Transverse colon (tissue), 4 donors: ENCODE data around the gene CEP78. TPM values are rescaled to one million over a fixed set of nuclear protein-coding genes. Genes with fewer than 3 reads are reported as not detected.

Source experiments
- DNase-seq: peaks from one replicate; pipeline ENCODE4 v3.0.0-alpha.2; 2019
- H3K27ac ChIP-seq, 4 donors: fragments of 200-600 bp; sonication (generic); 2 replicates each; pipeline ENCODE4 v1.5.1; 2016 to 2018; ENCODE audit warnings: inconsistent platforms in 4 of 4
- H3K27me3 ChIP-seq: fragments of 200-600 bp; sonication (generic); 2 replicates; pipeline ENCODE4 v1.5.1; 2017; ENCODE audit warnings: inconsistent platforms
- H3K36me3 ChIP-seq, 4 donors: fragments of 200-600 bp; sonication (generic); 2 replicates each; pipeline ENCODE4 v1.5.1; 2017 to 2019; ENCODE audit warnings: inconsistent platforms in 4 of 4
- H3K4me1 ChIP-seq, 4 donors: fragments of 200-600 bp; sonication (generic); 2 replicates each; pipeline ENCODE4 v1.5.1; 2017 to 2020; ENCODE audit warnings: inconsistent platforms in 4 of 4
- H3K4me3 ChIP-seq, 4 donors: fragments of 200-600 bp; sonication (generic); 1 replicate in 1 of 4; 2 replicates in 3 of 4; pipeline versions ENCODE4 v1.5.1 to v1.6.1; 2017 to 2019; ENCODE audit warnings: inconsistent platforms in 4 of 4
- H3K9me3 ChIP-seq, 2 donors: fragments of 200-600 bp; sonication (generic); 2 replicates each; pipeline ENCODE4 v1.5.1; 2017 to 2019; ENCODE audit warnings: inconsistent platforms in 2 of 2
- CTCF ChIP-seq, 5 experiments: fragments of 200-600 bp in 3 of 5; fragments of 450-650 bp in 2 of 5; sonication (generic) in 3 of 5; IDR thresholded peaks; 1 replicate in 2 of 5; 2 replicates in 3 of 5; pipeline ENCODE4 v1.5.1; 2016 to 2017; ENCODE audit warnings: antibody characterized with exemption in 5 of 5, inconsistent platforms in 3 of 5, mild to moderate bottlenecking in 2 of 5, moderate library complexity in 1 of 5
- EP300 ChIP-seq: sonication (generic); formaldehyde crosslinking; IDR thresholded peaks from one replicate; pipeline ENCODE4 v1.6.1; 2017; ENCODE audit warnings: antibody characterized with exemption, low read depth
- POLR2A ChIP-seq: fragments of 450-650 bp; IDR thresholded peaks from one replicate; pipeline ENCODE4 v1.6.1; 2016; ENCODE audit warnings: antibody characterized with exemption, mild to moderate bottlenecking, moderate library complexity
- POLR2AphosphoS5 ChIP-seq, 3 donors: sonication (generic); formaldehyde crosslinking; IDR thresholded peaks; one replicate each; pipeline ENCODE4 v1.6.1; 2016; ENCODE audit warnings: antibody characterized with exemption in 3 of 3
- WGBS, 2 donors: methylation state at CpG; one replicate each; pipeline ENCODE4 v1.1.5; 2018; ENCODE audit warnings: low coverage in 1 of 2; 5-methylcytosine and 5-hydroxymethylcytosine counted together
- in situ Hi-C, 4 donors: fragments of 200-750 bp; cut with MboI; loops; one replicate each; pipeline versions ENCODE4 v1.15.0 to v1.15.1; 2017; ENCODE audit warnings: low sequenced_read_pairs in 3 of 4, low pct_ligation_motif_present in 1 of 4, low pct_unique_long_range_greater_than_20kb in 1 of 4
- intact Hi-C: fragments of 100-400 bp; cut with DNase I; formaldehyde crosslinking; loops from one replicate; pipeline ENCODE4 v1.15.1; 2023; ENCODE audit warnings: low total_unique reads
- total RNA-seq, 4 donors: library from RNA; depleted of rRNA; stranded (reverse); fragments of >200 nt; gene quantifications; one replicate each; pipeline ENCODE4 v1.1.0, GENCODE V29; 2016

Gene CEP78
- total RNA-seq, 4 donors from 2014 or later, result 2.6 to 7.3 (median 4.3) TPM

- no peak overlapping the region for H3K27ac ChIP-seq
- no peak overlapping the region for H3K4me3 ChIP-seq
- intact Hi-C loops (no loop called here), in situ Hi-C loops (no loop called here)
- no peaks in the 10 kb centered on the region for H3K9me3 ChIP-seq
- peaks cover 0 to 13% (median 0%) of the 10 kb centered on the region in 4 donors for H3K4me1 ChIP-seq
- no peaks in the 10 kb centered on the region for H3K27me3 ChIP-seq
- H3K36me3 ChIP-seq, result no peaks in the 10 kb centered on the region
- 84 to 100% methylated on average over 3 to 4 of the region's 4 CpGs for WGBS, 2 donors
- no peak for TF ChIP-seq CTCF (IDR thresholded peaks at IDR 0.05)
- no peak for TF ChIP-seq POLR2A
- no peak for TF ChIP-seq EP300
- TF ChIP-seq POLR2AphosphoS5 (IDR thresholded peaks at IDR 0.05), result no peak
- DNase-seq, result no peak
Measured at GRCh38 chr9:78320875-78321496, 85.1 kb downstream of the CEP78 start.

- Histone ChIP-seq H3K27me3 (no peaks in the 10 kb centered on the region), H3K9me3 (no peaks in the 10 kb centered on the region), H3K4me1 (peaks cover 0 to 15% (median 0%) of the 10 kb centered on the region in 4 donors), H3K36me3 (no peaks in the 10 kb centered on the region), H3K4me3 (no peak overlapping the region), H3K27ac (no peak overlapping the region)
- intact Hi-C loops, result no loop called here
- TF ChIP-seq POLR2A, result no peak
- no peak for TF ChIP-seq CTCF (IDR thresholded peaks at IDR 0.05)
- no peak for TF ChIP-seq EP300
- TF ChIP-seq POLR2AphosphoS5 (IDR thresholded peaks at IDR 0.05), result no peak
- WGBS, 2 donors, result 60 to 93% methylated on average over 1 to 7 of the region's 7 CpGs
- in situ Hi-C loops, result no loop called here
- no peak for DNase-seq
Measured at GRCh38 chr9:78321505-78321904, 85.6 kb downstream of the CEP78 start.

- Histone ChIP-seq H3K9me3 (no peaks in the 10 kb centered on the region), H3K27ac (no peak overlapping the region), H3K27me3 (no peaks in the 10 kb centered on the region), H3K4me3 (no peak overlapping the region), H3K36me3 (no peaks in the 10 kb centered on the region), H3K4me1 (peaks cover 0 to 15% (median 0%) of the 10 kb centered on the region in 4 donors)
- no peak for TF ChIP-seq POLR2A
- TF ChIP-seq POLR2AphosphoS5 (IDR thresholded peaks at IDR 0.05), result no peak
- TF ChIP-seq CTCF (IDR thresholded peaks at IDR 0.05), result no peak
- TF ChIP-seq EP300, result no peak
- WGBS, 2 donors, result 75% methylated on average over 10 of the region's 10 CpGs; no CpG with 5 or more reads in 1 of the 2 donors
- intact Hi-C loops, result no loop called here
- in situ Hi-C loops, result no loop called here
- DNase-seq, result no peak
Measured at GRCh38 chr9:78324068-78324650, 88.3 kb downstream of the CEP78 start.

- no peak overlapping the region for H3K4me3 ChIP-seq
- H3K27me3 ChIP-seq, result no peaks in the 10 kb centered on the region
- peaks cover 0 to 15% (median 0%) of the 10 kb centered on the region in 4 donors for H3K4me1 ChIP-seq
- no peak for DNase-seq
- no peak for TF ChIP-seq CTCF (IDR thresholded peaks at IDR 0.05)
- TF ChIP-seq POLR2A, result no peak
- TF ChIP-seq POLR2AphosphoS5 (IDR thresholded peaks at IDR 0.05), result no peak
- no peak for TF ChIP-seq EP300
- no peaks in the 10 kb centered on the region for H3K9me3 ChIP-seq
- no peak overlapping the region for H3K27ac ChIP-seq
- H3K36me3 ChIP-seq, result no peaks in the 10 kb centered on the region
- in situ Hi-C loops (no loop called here), intact Hi-C loops (no loop called here)
- 92 to 98% methylated on average over 8 of the region's 8 CpGs for WGBS, 2 donors
Measured at GRCh38 chr9:78324682-78325081, 88.8 kb downstream of the CEP78 start.
